HepG2 (cell line): ENCODE measurements around the gene IMP3. TPM values are rescaled to one million over a fixed set of nuclear protein-coding genes. Genes with fewer than 3 reads are reported as not detected.

ENCODE experiments used
- ATAC-seq: fragments of 200-7000 bp; cut with Tn5 transposase; 3 replicates; pipeline ENCODE4 v1.9.1; 2020; ENCODE audit warnings: mild to moderate bottlenecking, moderate library complexity
- BruUV-seq: library from RNA; stranded (reverse); fragments of 400-500 nt; replicated peaks from 2 replicates; lab custom pipeline; 2021; lab: Mats Ljungman, UMichigan
- CTCF ChIA-PET: fragments of 300-600 bp; formaldehyde crosslinking; extraction: SDS; loops from one replicate; lab custom pipeline; 2021; ENCODE audit warnings: low total read pairs, inconsistent platforms, low intra/inter-chr PET ratio; lab: Yijun Ruan, JAX
- POLR2A ChIA-PET: fragments of 350-600 bp; sonication (Branson Sonifier 250); formaldehyde crosslinking; loops from one replicate; lab custom pipeline; 2020; ENCODE audit warnings: antibody characterized with exemption, inconsistent platforms; lab: Yijun Ruan, JAX
- DNase-seq: peaks from one replicate; pipeline ENCODE4 v3.0.0-alpha.2; 2015; ENCODE audit warnings: low spot score
- FAIRE-seq: peaks from 3 replicates; lab custom pipeline; 2011; peaks lifted over from hg19 to GRCh38; lab: Jason Lieb, UNC
- H2AFZ ChIP-seq: one replicate; pipeline ENCODE4 v1.6.1; 2011; ENCODE audit warnings: low read length, inconsistent platforms
- H3K27ac ChIP-seq: fragments of 300-600 bp; 3 replicates; pipeline ENCODE4 v1.8.0; 2011; ENCODE audit warnings: mixed run types, mild to moderate bottlenecking, mixed read lengths, low read length, inconsistent platforms; ENCODE audit not compliant: insufficient read depth; ENCODE audit errors: extremely low read length
- H3K27me3 ChIP-seq, 2 experiments: fragments of 200-600 bp in 1 of 2; 2 replicates in 1 of 2; 3 replicates in 1 of 2; pipeline versions ENCODE4 v1.6.0 to v1.8.0; 2011; ENCODE audit warnings: low read length in 2 of 2, mild to moderate bottlenecking in 2 of 2, moderate library complexity in 2 of 2, inconsistent platforms in 1 of 2; ENCODE audit not compliant: insufficient read depth in 2 of 2, control insufficient read depth in 1 of 2
- H3K36me3 ChIP-seq, 2 experiments: fragments of 200-600 bp in 1 of 2; replicated peaks in 1 of 2; 2 replicates in 1 of 2; 3 replicates in 1 of 2; pipeline versions ENCODE4 v1.5.1 to v1.8.0; 2011; ENCODE audit warnings: low read length in 2 of 2, inconsistent platforms in 1 of 2; ENCODE audit not compliant: insufficient read depth in 2 of 2, control insufficient read depth in 1 of 2
- H3K4me1 ChIP-seq: 2 replicates; pipeline ENCODE4 v1.5.1; 2012; ENCODE audit warnings: low read length, inconsistent platforms; ENCODE audit not compliant: insufficient read depth
- H3K4me2 ChIP-seq: 2 replicates; pipeline ENCODE4 v1.6.0; 2011; ENCODE audit warnings: low read depth, low read length, inconsistent platforms
- H3K4me3 ChIP-seq, 3 experiments: fragments of 200-600 bp in 1 of 3; sonication (generic), shearing (Covaris generic) in 1 of 3; replicated peaks in 1 of 3; 2 replicates each; pipeline ENCODE4 v1.5.1; 2011 to 2016; ENCODE audit warnings: low read length in 3 of 3, inconsistent platforms in 2 of 3, low read depth in 2 of 3, mild to moderate bottlenecking in 2 of 3, control low read depth in 1 of 3, mixed read lengths in 1 of 3; ENCODE audit not compliant: insufficient read depth in 1 of 3
- H3K79me2 ChIP-seq: one replicate; pipeline ENCODE4 v1.6.1; 2011; ENCODE audit warnings: low read length, inconsistent platforms; ENCODE audit not compliant: insufficient read depth
- H3K9ac ChIP-seq: 2 replicates; pipeline ENCODE4 v1.6.0; 2011; ENCODE audit warnings: mild to moderate bottlenecking, low read depth, low read length, inconsistent platforms; ENCODE audit not compliant: insufficient read depth
- H3K9me3 ChIP-seq: 2 replicates; pipeline ENCODE4 v1.5.1; 2012; ENCODE audit warnings: mild to moderate bottlenecking, low read length
- H4K20me1 ChIP-seq: 2 replicates; pipeline ENCODE4 v1.6.0; 2011; ENCODE audit warnings: inconsistent platforms, mild to moderate bottlenecking, low read length, moderate library complexity; ENCODE audit not compliant: insufficient read depth
- AGO2 ChIP-seq: fragments of 200-400 bp; formaldehyde crosslinking; optimal IDR thresholded peaks from 2 replicates; pipeline ENCODE3; 2017; ENCODE audit warnings: mild to moderate bottlenecking, low read depth, low read length, moderate library complexity
- ATAD3A ChIP-seq: sonication (generic); formaldehyde crosslinking; IDR thresholded peaks from 2 replicates; pipeline ENCODE4 v1.4.0; 2020; ENCODE audit warnings: missing genetic modification reagents
- CEBPG ChIP-seq: IDR thresholded peaks from 2 replicates; pipeline ENCODE4 v1.6.1; 2016
- EZH2 ChIP-seq: conservative IDR thresholded peaks from 2 replicates; pipeline ENCODE4 v1.6.1; 2012; ENCODE audit warnings: mild to moderate bottlenecking, low read depth, low read length, moderate library complexity
- GRHL1 ChIP-seq: sonication (generic); formaldehyde crosslinking; conservative IDR thresholded peaks from 2 replicates; pipeline ENCODE4 v1.8.0; 2022; ENCODE audit warnings: missing genetic modification reagents
- KDM2A ChIP-seq: sonication (generic); formaldehyde crosslinking; IDR thresholded peaks from 2 replicates; pipeline ENCODE4 v1.4.0; 2020; ENCODE audit warnings: low read depth, missing genetic modification reagents, borderline replicate concordance
- MLX ChIP-seq: IDR thresholded peaks from 2 replicates; pipeline ENCODE4 v1.6.1; 2016
- SALL1 ChIP-seq: sonication (generic); formaldehyde crosslinking; IDR thresholded peaks from 2 replicates; pipeline ENCODE4 v1.8.0; 2022; ENCODE audit warnings: mild to moderate bottlenecking, missing genetic modification reagents
- SOX13 ChIP-seq, 3 experiments: fragments of 450-650 bp in 1 of 3; sonication (generic) in 1 of 3; formaldehyde crosslinking in 1 of 3; IDR thresholded peaks in 2 of 3; conservative IDR thresholded peaks in 1 of 3; 2 replicates each; pipeline versions ENCODE4 v1.5.0 to v1.6.1; 2016 to 2020; ENCODE audit warnings: antibody characterized with exemption in 1 of 3, mild to moderate bottlenecking in 1 of 3, missing compliant biosample characterization in 1 of 3, missing genetic modification reagents in 1 of 3, moderate library complexity in 1 of 3
- SOX6 ChIP-seq, 2 experiments: fragments of 450-650 bp in 1 of 2; sonication (generic) in 1 of 2; formaldehyde crosslinking in 1 of 2; IDR thresholded peaks; 2 replicates each; pipeline versions ENCODE4 v1.4.0 to v1.6.1; 2017 to 2020; ENCODE audit warnings: antibody characterized with exemption in 1 of 2, mild to moderate bottlenecking in 1 of 2, missing genetic modification reagents in 1 of 2
- ZNF180 ChIP-seq: sonication (generic); formaldehyde crosslinking; IDR thresholded peaks from 2 replicates; pipeline ENCODE4 v1.4.0; 2020; ENCODE audit warnings: low read depth, missing genetic modification reagents, borderline replicate concordance
- WGBS: methylation state at CpG from one replicate; pipeline ENCODE4 v1.1.6; 2017; ENCODE audit warnings: low lambda C conversion rate; 5-methylcytosine and 5-hydroxymethylcytosine counted together
- in situ Hi-C: cut with HindIII; loops from 2 replicates; pipeline ENCODE4 v1.10.0; 2017; ENCODE audit warnings: low pct_unique_long_range_greater_than_20kb; ENCODE audit not compliant: extremely low pct_ligation_motif_present
- intact Hi-C: fragments of 100-400 bp; cut with micrococcal nuclease; formaldehyde crosslinking; loops from one replicate; pipeline ENCODE4 v1.10.0; 2022; ENCODE audit not compliant: unreplicated experiment
- polyA plus RNA-seq, 8 experiments: library from polyadenylated mRNA; depleted of rRNA in 3 of 8; stranded (reverse) in 7 of 8; unstranded in 1 of 8; fragments of >200 nt; fragmentation: Illumina TruSeq in 4 of 8; extraction: Trizol in 4 of 8; gene quantifications; 2 replicates each; pipeline versions ENCODE4 v1.2.1 to v1.2.3, GENCODE V29; 2011 to 2016; ENCODE audit warnings: low read depth in 4 of 8, missing spikeins in 1 of 8, mixed read lengths in 1 of 8; ENCODE audit not compliant: insufficient read depth in 1 of 8
- total RNA-seq, 5 experiments: library from RNA; depleted of rRNA; stranded (reverse); fragments of >200 nt; fragmentation: Illumina TruSeq; extraction: Trizol; gene quantifications; 2 replicates each; pipeline ENCODE4 v1.2.3, GENCODE V29; 2016; ENCODE audit warnings: low read depth in 1 of 5
- TF ChIP-seq, protein P1 (sequence below): sonication (generic); formaldehyde crosslinking; IDR thresholded peaks from 2 replicates; pipeline ENCODE4 v1.5.1; 2020; ENCODE audit warnings: mild to moderate bottlenecking, missing genetic modification reagents, moderate library complexity
- TF ChIP-seq, protein P2 (sequence below): sonication (generic); formaldehyde crosslinking; IDR thresholded peaks from 2 replicates; pipeline ENCODE4 v1.4.0; 2020; ENCODE audit warnings: missing genetic modification reagents, mild to moderate bottlenecking, borderline replicate concordance

The IMP3 gene
- total and polyA plus RNA-seq, 2 of the 13 experiments (the other 11 are each of a cell fraction or from before 2014, with no cell fraction given): 38.3 to 143 TPM

- TF ChIP-seq MLX (CRISPR knock-in tag): no peak
- TF ChIP-seq SOX13 (IDR thresholded peaks at IDR 0.05): no peak
- no peak for TF ChIP-seq SOX13 (CRISPR knock-in tag; conservative IDR thresholded peaks at IDR 0.05 in 1 of 2, IDR thresholded peaks at IDR 0.05 in 1 of 2)
Observed at GRCh38 chr15:75661756-75662140, 21.7 kb upstream of the IMP3 start (continued).

DNA sequence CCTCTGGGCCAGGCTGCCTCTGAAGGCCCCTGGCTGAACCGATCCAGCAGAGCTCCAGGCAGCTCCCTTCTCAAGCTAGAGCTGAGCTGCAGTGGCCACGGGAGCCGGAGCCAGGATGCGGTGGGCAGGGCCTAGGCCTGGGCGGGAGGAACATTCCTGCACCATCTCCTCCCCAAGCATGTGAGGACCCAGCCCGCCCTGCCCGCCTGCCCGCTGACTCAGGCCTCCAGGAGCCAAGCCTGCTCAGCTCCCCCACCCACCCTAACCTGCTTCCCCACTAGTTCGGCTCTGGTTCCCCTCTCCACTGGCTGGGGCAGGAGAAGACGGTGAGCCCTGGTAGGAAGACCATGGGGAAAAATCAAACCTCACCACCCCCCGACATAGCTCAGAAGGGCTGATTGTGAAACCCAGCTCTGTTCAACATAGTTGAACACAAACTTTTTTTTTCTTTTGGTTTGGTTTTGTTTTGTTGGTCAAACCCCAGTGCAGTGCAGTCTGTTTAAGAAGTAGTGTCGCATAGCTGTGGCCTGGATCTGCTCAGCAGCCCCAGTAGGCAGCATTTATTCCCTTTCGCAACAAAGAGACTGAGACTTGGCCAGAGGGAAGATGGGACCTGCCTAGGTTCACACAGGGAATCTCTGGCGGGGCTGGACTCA, 21.2 kb upstream of the IMP3 start:
- WGBS: 15% methylated on average over 7 of the region's 14 CpGs
- ChIA-PET CTCF (no interaction called here), POLR2A (interaction anchor here (1.1 to 3.2 kb wide), 6 partner anchors 9 to 207 kb away, joined by 3 to 20 read pairs (median 12); partner anchors contain the start of genes IMP3 and SNX33)
- Histone ChIP-seq H3K27me3 (no peaks in the 10 kb centered on the region), H3K4me2 (peak overlapping the region; percentile 50), H2AFZ (no peak overlapping the region), H3K9ac (peak overlapping the region; percentile 12; the same call in 1 of the 2 replicates), H4K20me1 (peaks cover 4% of the 10 kb centered on the region; the same call in 1 of the 2 replicates), H3K36me3 (peaks cover 10 to 24% of the 10 kb centered on the region in 2 experiments; a peak in 4 of 5 replicates), H3K4me3 (peak overlapping the region in 1 of 3 experiments; percentile 27; a peak in 2 of 6 replicates), H3K9me3 (no peaks in the 10 kb centered on the region), H3K4me1 (peaks cover 48% of the 10 kb centered on the region), H3K27ac (no peak overlapping the region), H3K79me2 (peaks cover 5% of the 10 kb centered on the region)
- no TSS peak for BruUV-seq
- ATAC-seq (peak; percentile 87), DNase-seq (peak; percentile 45), FAIRE-seq (peak; percentile 74)
- in situ Hi-C loops (no loop called here), intact Hi-C loops (no loop called here)
- TF ChIP-seq CEBPG (CRISPR knock-in tag): 0 out of 2 replicates have a peak, but pooled peaks have one; percentile 10
- TF ChIP-seq, protein P1, sequence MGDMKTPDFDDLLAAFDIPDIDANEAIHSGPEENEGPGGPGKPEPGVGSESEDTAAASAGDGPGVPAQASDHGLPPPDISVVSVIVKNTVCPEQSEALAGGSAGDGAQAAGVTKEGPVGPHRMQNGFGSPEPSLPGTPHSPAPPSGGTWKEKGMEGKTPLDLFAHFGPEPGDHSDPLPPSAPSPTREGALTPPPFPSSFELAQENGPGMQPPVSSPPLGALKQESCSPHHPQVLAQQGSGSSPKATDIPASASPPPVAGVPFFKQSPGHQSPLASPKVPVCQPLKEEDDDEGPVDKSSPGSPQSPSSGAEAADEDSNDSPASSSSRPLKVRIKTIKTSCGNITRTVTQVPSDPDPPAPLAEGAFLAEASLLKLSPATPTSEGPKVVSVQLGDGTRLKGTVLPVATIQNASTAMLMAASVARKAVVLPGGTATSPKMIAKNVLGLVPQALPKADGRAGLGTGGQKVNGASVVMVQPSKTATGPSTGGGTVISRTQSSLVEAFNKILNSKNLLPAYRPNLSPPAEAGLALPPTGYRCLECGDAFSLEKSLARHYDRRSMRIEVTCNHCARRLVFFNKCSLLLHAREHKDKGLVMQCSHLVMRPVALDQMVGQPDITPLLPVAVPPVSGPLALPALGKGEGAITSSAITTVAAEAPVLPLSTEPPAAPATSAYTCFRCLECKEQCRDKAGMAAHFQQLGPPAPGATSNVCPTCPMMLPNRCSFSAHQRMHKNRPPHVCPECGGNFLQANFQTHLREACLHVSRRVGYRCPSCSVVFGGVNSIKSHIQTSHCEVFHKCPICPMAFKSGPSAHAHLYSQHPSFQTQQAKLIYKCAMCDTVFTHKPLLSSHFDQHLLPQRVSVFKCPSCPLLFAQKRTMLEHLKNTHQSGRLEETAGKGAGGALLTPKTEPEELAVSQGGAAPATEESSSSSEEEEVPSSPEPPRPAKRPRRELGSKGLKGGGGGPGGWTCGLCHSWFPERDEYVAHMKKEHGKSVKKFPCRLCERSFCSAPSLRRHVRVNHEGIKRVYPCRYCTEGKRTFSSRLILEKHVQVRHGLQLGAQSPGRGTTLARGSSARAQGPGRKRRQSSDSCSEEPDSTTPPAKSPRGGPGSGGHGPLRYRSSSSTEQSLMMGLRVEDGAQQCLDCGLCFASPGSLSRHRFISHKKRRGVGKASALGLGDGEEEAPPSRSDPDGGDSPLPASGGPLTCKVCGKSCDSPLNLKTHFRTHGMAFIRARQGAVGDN (CRISPR knock-in tag): peak; percentile 74
- no peak for TF ChIP-seq ATAD3A (CRISPR knock-in tag)
- TF ChIP-seq ZNF180 (CRISPR knock-in tag): no peak
- TF ChIP-seq GRHL1 (CRISPR knock-in tag): no peak
- TF ChIP-seq, protein P2, sequence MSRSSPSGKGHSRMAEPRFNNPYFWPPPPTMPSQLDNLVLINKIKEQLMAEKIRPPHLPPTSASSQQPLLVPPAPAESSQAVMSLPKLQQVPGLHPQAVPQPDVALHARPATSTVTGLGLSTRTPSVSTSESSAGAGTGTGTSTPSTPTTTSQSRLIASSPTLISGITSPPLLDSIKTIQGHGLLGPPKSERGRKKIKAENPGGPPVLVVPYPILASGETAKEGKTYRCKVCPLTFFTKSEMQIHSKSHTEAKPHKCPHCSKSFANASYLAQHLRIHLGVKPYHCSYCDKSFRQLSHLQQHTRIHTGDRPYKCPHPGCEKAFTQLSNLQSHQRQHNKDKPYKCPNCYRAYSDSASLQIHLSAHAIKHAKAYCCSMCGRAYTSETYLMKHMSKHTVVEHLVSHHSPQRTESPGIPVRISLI (CRISPR knock-in tag): peak; percentile 68; the same call in 1 of the 2 replicates
- TF ChIP-seq AGO2: peak; percentile 50
- peak; percentile 29; the same call in 1 of the 2 replicates for TF ChIP-seq KDM2A (CRISPR knock-in tag)
- TF ChIP-seq SOX6 (IDR thresholded peaks at IDR 0.05): no peak
- peak; percentile 35; the same call in 1 of the 2 replicates for TF ChIP-seq SOX6 (CRISPR knock-in tag; IDR thresholded peaks at IDR 0.05)
- TF ChIP-seq SALL1 (CRISPR knock-in tag): 0 out of 2 replicates have a peak, but pooled peaks have one; percentile 30
- TF ChIP-seq EZH2: no peak
